Measurements from ENCODE around the gene FOXK2. TPM values are rescaled to one million over a fixed set of nuclear protein-coding genes. Genes with fewer than 3 reads are reported as not detected.

FOXK2 gene
- total RNA-seq, 2 experiments from 2014 or later: 32.5 to 33.7 TPM

DNA sequence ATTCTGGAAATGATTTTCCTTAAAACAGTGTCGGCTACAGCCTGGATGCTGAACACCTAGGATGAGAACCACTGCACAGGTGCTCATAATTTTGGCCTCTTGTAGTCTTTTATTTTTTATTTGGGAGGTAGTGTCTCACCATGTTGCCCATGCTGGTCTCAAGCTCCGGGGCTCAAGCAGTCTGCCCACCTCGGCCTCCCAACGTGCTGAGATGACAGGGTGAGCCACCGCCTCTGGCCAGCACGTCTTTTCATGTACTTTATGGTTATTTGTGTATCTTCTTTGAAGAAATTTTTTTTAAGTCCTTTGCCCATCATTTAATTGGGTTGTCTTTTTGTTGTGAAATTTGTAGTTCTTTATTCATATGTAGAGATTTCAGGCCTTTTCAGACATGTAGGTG lies 70.7 kb downstream of the FOXK2 start:
- no peaks in the 10 kb centered on the region for H3K27me3 Mint-ChIP-seq
- H3K36me3 Mint-ChIP-seq (ENCODE audit: low read depth): peaks cover 20% of the 10 kb centered on the region

DNA sequence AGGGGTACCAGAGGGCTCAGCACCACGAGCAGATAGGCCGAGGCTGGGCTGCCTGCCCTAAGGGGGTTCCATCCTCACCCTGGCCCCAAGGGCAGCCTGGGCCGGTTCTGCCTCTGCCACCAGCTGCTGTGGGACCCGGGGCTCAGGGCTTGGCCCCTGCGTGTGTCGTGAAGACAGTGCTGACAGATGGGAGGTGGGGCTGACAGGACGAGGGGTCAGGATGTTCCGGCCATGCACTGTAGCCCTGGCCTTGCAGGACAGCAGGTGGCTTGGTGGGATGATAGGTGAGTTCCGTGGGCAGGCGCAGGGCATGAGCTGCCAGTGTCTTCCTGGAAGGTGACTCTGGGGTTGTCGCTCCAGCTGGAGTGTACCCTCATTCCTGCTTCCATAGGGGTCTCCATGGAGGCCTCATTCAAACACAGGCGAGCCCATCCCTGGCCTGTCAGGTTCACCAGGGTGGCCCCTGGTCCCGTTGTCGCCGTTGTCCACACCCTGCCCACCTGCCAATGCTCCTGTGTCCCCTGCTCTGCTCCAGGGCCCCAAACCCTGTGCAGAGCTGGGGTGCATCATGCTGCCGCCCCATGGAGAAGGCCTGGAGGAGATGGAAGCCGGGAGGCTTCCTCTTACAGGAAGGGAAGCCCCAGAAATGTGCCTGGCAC lies 71.5 kb downstream of the FOXK2 start:
- H3K36me3 ChIP-seq (ENCODE audit: insufficient read depth, low read length): peaks cover 13% of the 10 kb centered on the region
- H3K36me3 Mint-ChIP-seq (ENCODE audit: low read depth): peaks cover 19% of the 10 kb centered on the region
- H3K9me3 Mint-ChIP-seq: no peaks in the 10 kb centered on the region
- ATAC-seq (ENCODE audit: poor library complexity) (no peak), DNase-seq (no peak)
- H3K4me1 ChIP-seq (ENCODE audit: insufficient read depth, low read length): peaks cover 43% of the 10 kb centered on the region
- TF ChIP-seq, protein P1, sequence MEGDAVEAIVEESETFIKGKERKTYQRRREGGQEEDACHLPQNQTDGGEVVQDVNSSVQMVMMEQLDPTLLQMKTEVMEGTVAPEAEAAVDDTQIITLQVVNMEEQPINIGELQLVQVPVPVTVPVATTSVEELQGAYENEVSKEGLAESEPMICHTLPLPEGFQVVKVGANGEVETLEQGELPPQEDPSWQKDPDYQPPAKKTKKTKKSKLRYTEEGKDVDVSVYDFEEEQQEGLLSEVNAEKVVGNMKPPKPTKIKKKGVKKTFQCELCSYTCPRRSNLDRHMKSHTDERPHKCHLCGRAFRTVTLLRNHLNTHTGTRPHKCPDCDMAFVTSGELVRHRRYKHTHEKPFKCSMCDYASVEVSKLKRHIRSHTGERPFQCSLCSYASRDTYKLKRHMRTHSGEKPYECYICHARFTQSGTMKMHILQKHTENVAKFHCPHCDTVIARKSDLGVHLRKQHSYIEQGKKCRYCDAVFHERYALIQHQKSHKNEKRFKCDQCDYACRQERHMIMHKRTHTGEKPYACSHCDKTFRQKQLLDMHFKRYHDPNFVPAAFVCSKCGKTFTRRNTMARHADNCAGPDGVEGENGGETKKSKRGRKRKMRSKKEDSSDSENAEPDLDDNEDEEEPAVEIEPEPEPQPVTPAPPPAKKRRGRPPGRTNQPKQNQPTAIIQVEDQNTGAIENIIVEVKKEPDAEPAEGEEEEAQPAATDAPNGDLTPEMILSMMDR (IDR thresholded peaks at IDR 0.05): no peak
- H3K27ac Mint-ChIP-seq: peak overlapping the region; percentile 87
- peaks cover 41% of the 10 kb centered on the region for H3K4me1 Mint-ChIP-seq (ENCODE audit: low read depth)
- intact Hi-C loops (cut with DNase I, micrococcal nuclease): loop anchor here in 1 of 2 experiments (5.0 kb wide), 1 partner anchor 56 kb away; the partner anchor contains the start of gene WDR45B
- no peaks in the 10 kb centered on the region for H3K27me3 ChIP-seq (ENCODE audit: control insufficient read depth in 1 of 2, insufficient read depth in 2 of 2, low read length in 2 of 2)
- no peak overlapping the region for H3K4me3 Mint-ChIP-seq
- CTCF ChIA-PET: no interaction called here
- no peaks in the 10 kb centered on the region for H3K9me3 ChIP-seq (ENCODE audit: control insufficient read depth in 1 of 2, insufficient read depth in 1 of 2, low read length in 2 of 2)
- H3K27ac ChIP-seq (ENCODE audit: low read depth in 1 of 2, low read length in 2 of 2): peak overlapping the region in 1 of 2 donors; percentile 52
- POLR2A ChIA-PET: interaction anchor here (0.5 to 1.4 kb wide), 5 partner anchors 13 to 464 kb away, joined by 3 to 6 read pairs (median 3); partner anchors contain the start of gene NARF
- no peak overlapping the region for H3K4me3 ChIP-seq (ENCODE audit: low read length)
- no peaks in the 10 kb centered on the region for H3K27me3 Mint-ChIP-seq

More for the DNA sequence above, 70.7 kb downstream of the FOXK2 start:
- DNase-seq (no peak), ATAC-seq (ENCODE audit: poor library complexity) (no peak)
- Histone ChIP-seq H3K27ac (ENCODE audit: low read depth in 1 of 2, low read length in 2 of 2) (no peak overlapping the region), H3K4me1 (ENCODE audit: insufficient read depth, low read length) (peaks cover 38% of the 10 kb centered on the region), H3K9me3 (ENCODE audit: control insufficient read depth in 1 of 2, insufficient read depth in 1 of 2, low read length in 2 of 2) (no peaks in the 10 kb centered on the region), H3K27me3 (ENCODE audit: control insufficient read depth in 1 of 2, insufficient read depth in 2 of 2, low read length in 2 of 2) (no peaks in the 10 kb centered on the region), H3K36me3 (ENCODE audit: insufficient read depth, low read length) (peaks cover 18% of the 10 kb centered on the region), H3K4me3 (ENCODE audit: low read length) (no peak overlapping the region)
- CTCF ChIA-PET: no interaction called here
- TF ChIP-seq, protein P1 (IDR thresholded peaks at IDR 0.05): no peak
- Mint-ChIP-seq H3K4me3 (no peak overlapping the region), H3K9me3 (no peaks in the 10 kb centered on the region), H3K27ac (peak overlapping the region; percentile 70), H3K4me1 (ENCODE audit: low read depth) (peaks cover 40% of the 10 kb centered on the region)
- POLR2A ChIA-PET: no interaction called here
- intact Hi-C loops (cut with DNase I, micrococcal nuclease): loop anchor here in 1 of 2 experiments (5.0 kb wide), 1 partner anchor 57 kb away; the partner anchor contains the start of gene WDR45B

DNA sequence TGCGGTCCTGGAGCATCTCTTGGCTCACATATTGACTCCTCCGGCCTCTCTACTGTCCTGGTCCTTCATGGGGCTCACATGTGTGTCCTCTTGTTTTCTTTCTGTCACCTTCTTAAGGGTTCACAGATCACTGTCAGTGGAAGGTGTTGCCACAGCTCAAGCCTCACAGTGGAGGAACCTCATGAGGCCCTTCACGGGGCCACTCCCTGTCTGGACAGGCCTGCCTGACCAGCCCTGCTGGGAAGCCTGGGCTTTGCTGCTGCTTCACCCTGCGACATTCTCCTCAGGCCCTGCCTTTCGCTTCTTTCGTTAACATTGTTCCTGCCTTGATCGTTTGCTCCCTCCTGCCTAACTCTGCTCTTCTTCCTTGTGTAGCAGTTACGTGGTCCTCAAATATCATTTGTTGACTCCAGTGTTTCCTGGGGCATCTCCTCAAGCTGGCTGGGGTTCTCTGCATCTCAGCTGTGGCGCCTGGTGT lies 72.8 kb downstream of the FOXK2 start:
- H3K27me3 Mint-ChIP-seq: no peaks in the 10 kb centered on the region
- Histone ChIP-seq H3K9me3 (ENCODE audit: control insufficient read depth in 1 of 2, insufficient read depth in 1 of 2, low read length in 2 of 2) (no peaks in the 10 kb centered on the region), H3K27ac (ENCODE audit: low read depth in 1 of 2, low read length in 2 of 2) (peak overlapping the region; percentile 52 to 83), H3K36me3 (ENCODE audit: insufficient read depth, low read length) (peaks cover 9% of the 10 kb centered on the region), H3K4me3 (ENCODE audit: low read length) (no peak overlapping the region), H3K4me1 (ENCODE audit: insufficient read depth, low read length) (peaks cover 43% of the 10 kb centered on the region), H3K27me3 (ENCODE audit: control insufficient read depth in 1 of 2, insufficient read depth in 2 of 2, low read length in 2 of 2) (no peaks in the 10 kb centered on the region)
- H3K4me3 Mint-ChIP-seq: peak overlapping the region; percentile 85
- intact Hi-C loops (cut with DNase I, micrococcal nuclease): loop anchor here in 1 of 2 experiments (5.0 kb wide), 1 partner anchor 55 kb away; the partner anchor contains the start of gene WDR45B
- TF ChIP-seq, protein P1 (IDR thresholded peaks at IDR 0.05): no peak
- ChIA-PET CTCF (no interaction called here), POLR2A (interaction anchor here (1.0 to 1.4 kb wide), 3 partner anchors 9 to 134 kb away, joined by 3 to 6 read pairs (median 5); partner anchors contain the start of gene NARF)
- DNase-seq (peak in 1 of 14 experiments; percentile 20), ATAC-seq (ENCODE audit: poor library complexity) (no peak)
- H3K9me3 Mint-ChIP-seq: no peaks in the 10 kb centered on the region
- H3K36me3 Mint-ChIP-seq (ENCODE audit: low read depth): peaks cover 10% of the 10 kb centered on the region
- peaks cover 41% of the 10 kb centered on the region for H3K4me1 Mint-ChIP-seq (ENCODE audit: low read depth)
- peak overlapping the region; percentile 87 for H3K27ac Mint-ChIP-seq

Measured in CD4-positive, alpha-beta T cell (primary cell).